ENCODE results near the gene ZNF692.
A peak's percentile ranks its signal among the peaks of the same experiment; 100 is the strongest.

Gene ZNF692

DNA sequence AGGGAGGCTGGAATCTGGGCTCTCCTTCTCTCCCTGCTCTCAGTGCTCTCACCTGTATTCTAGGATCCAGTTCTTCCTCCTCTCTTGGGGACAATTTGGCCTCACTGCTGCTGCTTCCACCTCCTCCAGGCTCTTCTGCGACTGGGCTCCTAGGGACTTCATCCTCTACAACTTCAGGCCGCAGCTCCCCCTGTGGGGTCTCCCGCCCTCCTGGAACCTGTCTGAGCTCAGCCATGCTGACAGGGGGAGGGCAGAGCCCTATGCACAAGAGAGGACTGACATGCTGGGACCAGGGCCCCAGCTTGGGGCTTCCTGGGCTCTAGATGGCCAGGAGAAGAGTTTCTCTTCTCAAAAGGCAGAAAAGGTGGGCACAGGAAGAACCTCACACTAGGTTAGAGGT lies 34.2 kb downstream of the ZNF692 start:
- DNase-seq = no peak

DNA sequence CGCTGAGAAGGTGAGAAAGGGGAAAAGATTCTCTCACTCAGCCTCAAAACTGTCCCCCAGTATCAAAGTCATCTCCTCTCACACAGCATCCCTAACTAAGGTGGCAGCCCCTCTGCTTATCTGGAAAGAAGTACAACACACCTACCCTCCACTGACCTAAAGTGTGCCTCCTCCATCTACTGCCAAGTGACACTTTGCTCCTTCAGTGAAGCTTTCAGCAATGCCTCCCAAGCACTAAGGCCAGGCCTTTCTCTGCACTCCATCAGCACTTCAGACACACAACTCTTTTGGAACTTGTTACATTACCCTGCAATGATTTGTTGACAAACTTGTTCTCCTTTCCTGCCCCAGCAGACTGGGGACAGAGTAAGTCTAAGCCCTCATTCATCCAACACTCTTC lies 34.6 kb downstream of the ZNF692 start:
- DNase-seq = no peak

DNA sequence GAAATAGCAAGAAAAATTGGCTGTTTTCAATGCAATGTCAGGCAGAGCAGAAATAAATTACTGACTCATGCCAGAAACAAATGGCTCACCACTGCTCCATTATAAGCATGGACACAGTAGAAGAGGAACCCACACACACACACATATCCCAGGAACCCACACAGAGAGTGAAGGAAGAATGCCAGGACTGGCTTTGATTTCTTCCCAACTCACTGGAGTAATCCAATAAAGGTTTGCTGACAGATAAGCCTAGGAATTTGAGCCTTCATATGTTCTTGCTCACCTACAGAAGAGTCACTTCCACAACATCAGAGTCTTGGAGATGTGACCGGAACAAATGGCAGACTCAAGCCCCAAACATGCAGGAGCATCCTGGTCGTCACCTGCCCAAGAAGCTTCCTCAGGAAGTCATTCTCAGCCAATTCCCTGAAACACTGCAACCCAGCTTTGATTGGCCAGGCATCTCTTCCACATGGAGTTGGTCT lies 35.3 kb downstream of the ZNF692 start:
- peak; percentile 34 to 65 (median 58) for DNase-seq

DNA sequence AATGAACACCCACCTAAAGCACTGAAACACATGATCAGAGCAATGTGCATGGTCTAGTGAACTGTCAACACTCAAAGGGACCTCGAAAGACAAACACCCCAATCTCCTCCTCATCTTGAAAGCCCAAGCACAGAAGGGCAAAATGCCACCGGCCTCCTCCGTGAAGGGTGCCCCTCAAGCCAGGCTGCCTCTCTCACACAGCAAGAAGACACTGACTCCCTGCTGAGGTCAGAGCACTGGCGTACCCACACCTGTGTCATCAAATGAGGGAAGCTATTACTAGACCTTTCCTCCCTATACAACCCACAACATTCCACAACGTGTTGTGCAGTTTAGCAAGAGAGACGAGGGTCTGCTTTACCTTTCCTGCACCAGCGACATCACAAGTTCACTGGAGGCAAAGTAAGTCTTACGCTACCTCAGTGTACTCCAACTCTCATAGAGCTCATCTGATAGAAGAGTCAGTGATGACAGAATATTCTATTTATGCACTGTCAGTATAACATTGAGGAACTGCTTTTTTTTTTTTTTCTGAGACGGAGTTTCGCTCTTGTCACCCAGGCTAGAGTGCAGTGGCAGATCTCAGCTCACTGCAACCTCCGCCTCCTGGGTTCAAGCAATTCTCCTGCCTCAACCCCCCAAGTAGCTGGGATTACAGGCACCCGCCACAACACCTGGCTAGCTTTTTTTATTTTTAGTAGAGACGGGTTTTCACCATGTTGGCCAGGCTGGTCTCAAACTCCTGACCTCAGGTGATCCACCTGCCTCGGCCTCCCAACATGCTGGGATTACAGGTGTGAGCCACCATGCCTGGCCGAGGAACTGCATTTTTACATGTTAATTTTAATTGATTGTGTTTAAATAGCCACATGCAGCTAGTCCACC lies 36.5 kb downstream of the ZNF692 start:
- peak; percentile 65 to 89 (median 89) for DNase-seq

DNA sequence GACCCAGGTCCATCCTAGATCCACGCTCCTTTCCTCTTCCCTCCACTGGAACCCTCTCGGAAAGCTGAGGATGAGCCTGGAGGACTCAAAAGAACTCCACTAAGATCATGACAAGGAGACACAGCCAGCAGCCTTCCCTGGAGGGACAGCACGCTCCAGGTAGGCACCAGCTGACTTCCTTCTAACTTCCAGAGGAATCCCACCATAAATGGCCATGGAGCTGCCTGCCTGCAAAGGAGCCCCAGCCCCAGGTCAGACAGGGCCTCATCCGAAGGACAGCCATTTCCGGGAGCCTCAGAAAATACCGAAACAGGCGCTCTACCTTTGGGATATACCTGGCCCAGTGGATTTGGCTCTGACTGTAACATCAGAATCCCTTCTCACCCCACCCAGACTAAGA lies 37.2 kb downstream of the ZNF692 start:
- DNase-seq = no peak

DNA sequence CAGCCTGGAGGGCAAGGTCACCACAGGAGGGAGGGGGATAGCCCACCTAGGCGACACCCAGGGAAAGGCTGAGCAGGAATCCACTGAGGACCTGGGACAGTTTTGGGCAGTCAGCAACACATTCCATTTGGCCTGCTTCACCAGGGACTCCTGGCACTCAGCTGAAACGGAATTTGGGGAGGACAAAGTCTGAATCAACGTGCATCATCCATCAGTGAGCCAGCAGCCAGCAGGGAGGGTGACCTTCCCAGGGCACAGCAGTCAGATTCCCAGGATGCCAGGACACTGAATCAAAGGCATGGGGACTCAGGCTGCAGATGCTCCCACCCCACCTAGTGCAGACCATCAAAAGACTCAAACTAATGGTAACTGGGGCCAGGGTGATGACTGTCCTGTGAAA lies 37.8 kb downstream of the ZNF692 start:
- DNase-seq = no peak

DNA sequence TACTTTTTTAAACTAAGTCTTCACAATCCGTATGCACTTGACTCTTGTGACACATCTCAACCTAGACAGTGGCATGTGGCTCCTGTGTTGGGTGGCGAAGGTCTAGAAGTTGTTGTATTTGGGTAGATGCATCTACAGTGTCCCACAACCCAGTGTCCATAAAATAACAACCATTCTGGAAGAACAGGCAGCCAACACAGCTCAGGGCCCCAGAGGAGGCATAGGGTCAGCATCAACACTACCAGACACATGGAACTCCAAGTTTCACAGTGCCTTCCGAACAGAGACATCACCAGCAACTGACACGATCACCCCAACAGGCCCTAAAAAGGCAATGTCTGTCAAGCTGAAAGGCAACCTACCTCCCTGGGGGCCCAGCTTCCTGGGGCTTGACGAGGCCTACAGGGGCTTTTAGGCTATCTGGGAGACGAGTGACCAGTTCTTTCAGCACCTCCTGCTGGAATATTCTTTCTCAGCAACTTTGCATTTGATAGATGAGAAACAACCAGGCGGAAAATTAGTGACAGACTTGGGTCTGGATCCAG lies 38.8 kb downstream of the ZNF692 start:
- DNase-seq = no peak

DNA sequence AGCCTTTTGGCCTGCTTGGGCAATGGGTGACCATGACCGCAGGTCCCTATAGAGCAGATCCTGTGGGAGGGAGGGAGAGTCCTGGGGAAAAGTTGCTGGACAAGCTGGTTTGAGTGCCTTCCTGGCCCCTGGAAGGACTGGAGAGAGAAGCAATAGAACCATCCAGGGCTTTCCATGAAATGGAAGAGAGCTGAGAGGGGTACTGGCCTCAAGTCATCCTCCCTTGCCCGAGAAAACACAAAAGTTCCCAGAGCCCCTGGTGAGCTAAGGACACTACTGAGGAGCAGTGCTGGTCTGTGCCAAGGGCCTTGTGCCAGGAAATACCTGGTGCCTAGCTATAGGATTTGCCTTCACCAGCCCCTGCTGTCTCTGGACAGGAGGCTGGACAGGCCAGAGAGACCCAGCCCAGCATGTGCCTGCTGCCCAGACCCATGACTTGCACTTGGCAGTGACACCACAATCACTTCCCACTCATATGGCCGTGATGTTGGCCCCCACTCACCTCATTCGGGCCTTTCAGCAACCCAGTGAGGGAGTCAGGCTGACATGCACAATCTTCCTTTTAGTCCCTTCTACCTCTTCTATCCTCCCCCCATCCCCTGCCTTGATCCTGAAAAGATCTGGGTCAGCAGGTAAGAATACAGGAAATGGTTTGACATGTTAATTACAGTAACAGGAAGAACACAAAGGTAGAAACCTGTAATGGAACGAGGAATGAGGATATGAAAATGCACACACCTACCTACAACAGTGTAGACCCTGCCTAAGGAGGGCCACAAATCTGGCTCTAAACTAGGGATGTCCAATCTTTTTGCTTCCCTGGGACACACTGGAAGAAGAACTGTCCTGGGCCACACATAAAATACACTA lies 40.1 kb downstream of the ZNF692 start:
- DNase-seq = peak in 1 of 3 donors; percentile 24

DNA sequence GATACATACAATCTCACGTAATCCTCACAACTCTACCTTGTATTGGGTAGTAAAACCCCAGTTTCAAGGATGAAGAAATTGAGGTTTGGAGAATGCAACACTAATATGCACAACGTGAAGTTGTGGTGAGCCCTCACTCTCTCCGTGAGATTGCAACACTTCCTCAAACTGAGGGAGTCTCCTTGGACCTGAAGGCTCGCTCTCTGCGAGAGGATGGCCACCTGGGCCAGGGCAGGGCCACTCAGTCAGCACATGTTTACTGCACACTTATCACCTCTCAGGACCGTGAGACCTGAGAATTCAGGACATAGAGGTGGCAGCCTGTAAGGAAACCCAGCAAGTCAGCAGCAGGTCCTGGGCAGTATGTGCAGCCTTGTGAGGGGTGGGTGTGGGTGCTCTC lies 41.8 kb downstream of the ZNF692 start:
- DNase-seq = peak; percentile 51 to 56 (median 52)

DNA sequence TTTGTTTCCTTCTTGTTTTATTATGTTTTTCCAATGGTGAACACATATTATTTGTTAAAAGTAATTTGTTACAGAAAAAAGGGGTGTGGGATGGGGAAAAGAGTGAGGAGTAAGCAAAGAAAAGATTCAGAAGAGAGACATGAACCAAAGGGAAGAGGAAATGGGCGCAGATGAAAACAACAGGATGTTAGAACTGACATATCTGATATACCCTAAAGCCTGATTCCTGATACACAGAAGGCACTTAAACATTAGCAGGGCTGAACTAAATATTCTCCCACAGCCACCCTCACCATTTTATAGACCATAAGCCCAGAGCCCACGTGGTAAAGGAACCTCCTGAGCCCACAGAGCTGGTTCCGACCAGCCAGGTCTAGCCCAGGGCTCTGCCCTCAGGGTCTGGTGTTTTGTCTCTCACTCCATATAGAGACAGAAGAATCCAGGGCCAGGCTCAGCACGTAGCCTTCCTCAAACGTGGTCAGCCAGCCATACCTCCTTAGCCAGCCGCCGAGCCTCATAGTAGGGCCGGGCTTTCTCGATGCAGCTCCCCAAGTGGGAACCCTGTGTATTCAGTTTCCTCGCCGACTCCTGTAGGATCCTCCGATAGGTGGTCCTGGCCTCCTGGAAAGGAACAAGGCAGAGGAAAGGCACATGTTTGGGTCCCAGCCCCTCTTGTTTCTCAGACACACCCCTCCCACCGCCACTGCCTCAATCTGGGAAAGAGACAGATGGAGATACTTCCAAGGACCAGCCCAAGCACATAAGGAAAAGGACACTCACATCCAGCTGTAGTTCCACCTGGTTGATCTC lies 42.6 kb downstream of the ZNF692 start:
- no peak for DNase-seq

DNA sequence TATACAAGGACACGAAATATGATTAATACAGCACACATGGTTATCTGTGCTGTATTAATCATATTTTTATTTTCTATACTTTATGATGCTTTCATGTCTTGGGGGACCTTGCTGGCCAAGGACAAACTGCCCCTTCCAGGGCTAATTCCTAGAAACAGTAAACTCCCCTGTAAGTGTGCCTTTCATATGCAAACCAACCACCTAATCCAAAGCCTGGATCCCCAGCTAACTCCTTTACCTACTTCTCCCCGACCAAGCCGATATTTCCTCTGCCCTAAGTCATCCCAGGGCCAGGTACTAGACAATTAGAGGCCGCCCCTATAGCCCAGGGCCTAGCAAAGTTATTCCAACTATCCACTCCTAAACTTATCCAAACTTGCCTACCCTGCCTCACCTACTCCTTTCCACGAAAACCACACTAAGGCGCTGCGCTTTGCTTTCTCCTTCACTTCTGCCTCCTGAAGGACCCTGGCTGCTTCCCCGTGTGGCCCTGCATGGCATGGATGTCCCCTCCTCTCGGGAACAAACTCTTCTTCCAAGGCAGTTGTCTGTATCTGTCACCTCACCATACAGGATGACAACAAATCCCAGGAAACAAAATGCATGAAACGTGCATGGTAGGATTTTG lies 43.4 kb downstream of the ZNF692 start:
- DNase-seq = no peak

DNA sequence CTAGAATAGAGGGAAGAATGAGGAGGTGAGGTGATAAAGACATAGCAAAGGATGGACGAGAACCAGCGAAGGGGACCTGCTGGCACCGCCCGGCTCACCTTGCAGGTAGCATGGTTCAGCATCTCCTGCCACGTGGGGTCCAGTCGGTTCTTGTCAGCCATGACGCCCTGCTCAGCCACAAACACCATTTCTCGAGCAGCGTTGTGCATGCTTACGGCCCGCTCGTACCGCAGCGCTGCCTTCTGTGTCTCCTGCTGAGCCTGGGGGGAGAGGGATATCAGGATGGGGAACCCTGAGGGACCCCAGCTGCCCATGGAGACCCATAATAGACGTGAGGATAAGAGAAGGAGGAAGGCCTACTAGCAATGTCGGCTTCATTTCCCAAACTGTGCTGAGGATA lies 44.5 kb downstream of the ZNF692 start:
- DNase-seq = no peak

DNA sequence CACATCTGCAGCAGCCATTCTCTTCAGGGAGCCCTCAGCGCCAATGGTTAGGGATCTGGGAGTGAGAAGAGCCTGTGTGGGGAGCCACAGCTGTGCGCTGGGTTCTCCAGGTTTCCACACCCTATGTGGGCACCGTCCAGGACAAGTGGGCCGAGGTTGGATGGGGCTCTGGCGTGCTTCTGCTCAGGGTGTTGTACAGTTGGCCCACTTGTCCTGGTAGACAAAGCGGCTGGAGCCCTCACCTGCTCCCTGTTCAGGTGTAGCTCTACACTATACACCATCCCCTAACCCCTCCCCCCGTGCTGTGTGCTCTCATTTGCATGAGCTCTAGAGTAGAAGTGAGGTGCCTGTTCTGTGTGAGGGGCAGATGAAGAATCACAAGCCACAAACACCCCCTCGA lies 45.3 kb downstream of the ZNF692 start:
- DNase-seq = no peak

DNA sequence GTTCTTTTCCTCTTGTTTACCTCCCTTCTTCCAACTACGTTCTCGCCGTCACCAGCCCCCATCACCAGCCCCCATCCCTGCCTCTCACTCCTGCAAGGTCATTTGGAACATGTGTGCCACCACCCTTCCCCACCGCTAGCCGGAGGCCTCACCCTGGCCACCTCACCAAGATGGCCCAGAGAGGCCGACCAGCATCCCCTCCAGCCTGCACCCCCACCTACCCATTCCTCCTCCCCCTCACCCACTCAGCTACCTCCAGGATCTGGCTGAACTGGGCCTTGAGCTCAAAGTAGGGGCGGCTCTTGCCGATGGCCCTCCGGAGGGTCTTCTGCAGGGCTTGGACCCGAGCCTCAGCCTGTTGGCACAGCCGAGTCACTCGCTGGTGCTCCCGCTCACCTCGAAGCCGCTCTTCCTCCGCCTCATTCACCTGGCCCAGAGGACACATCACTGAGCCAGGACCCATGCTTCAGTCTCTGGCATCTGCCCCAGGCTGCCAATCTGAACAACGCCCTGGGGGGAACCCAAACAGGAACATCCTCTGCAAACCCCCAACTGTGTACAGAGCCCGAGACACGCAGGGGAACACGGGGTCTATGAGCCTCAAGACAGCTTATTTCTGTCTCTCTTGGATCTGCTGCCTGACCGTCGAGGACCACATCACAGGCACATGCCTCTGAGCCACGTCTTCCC lies 46.0 kb downstream of the ZNF692 start:
- DNase-seq = no peak

DNA sequence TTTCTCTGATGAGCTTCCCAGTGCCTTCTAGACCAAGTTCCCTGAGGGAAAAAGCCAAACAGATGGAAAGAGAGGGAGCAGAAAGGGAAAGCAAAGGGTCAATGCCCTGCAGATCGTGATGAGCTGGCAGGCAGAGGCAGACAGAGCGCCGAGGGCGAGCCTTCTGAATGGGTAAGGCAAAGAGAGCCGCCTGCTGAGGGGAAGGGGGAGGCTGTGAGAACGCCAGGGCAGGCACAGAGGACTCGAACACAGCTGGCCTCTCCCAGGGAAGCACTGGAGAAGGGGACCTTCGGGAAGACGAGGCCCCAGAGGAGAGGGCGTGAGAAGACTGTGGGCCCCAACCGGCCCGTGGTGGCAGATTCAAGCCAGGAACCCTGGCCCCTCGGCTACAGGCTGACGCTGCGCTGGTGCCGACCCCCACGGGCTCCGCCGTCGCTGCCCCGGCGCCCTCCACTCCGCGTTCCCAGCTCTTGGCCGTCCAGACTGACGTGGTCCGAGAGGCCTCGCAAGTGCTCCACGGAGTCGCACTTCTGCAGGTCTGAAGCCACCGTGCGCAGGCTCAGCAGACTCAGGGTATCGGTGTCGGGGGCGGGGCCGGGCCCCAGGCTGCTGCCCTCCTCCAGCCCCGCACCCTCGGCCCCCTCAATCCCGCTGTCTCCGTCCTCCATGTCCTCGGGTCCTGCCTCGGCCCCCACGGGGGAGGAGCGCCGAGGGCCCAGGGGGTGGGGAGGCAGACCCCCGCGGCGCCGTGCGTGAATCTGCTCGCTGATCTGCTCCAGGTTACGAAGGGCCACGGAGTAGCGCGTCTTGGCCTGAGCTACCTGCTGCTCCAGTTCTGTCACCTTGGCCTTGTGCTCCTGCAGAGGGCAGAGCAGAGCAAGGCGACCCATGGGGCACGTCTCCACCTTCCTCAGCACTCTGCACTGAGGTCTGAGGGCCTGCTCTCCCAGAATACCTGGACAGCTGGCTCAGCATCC lies 47.1 kb downstream of the ZNF692 start:
- no peak for DNase-seq

DNA sequence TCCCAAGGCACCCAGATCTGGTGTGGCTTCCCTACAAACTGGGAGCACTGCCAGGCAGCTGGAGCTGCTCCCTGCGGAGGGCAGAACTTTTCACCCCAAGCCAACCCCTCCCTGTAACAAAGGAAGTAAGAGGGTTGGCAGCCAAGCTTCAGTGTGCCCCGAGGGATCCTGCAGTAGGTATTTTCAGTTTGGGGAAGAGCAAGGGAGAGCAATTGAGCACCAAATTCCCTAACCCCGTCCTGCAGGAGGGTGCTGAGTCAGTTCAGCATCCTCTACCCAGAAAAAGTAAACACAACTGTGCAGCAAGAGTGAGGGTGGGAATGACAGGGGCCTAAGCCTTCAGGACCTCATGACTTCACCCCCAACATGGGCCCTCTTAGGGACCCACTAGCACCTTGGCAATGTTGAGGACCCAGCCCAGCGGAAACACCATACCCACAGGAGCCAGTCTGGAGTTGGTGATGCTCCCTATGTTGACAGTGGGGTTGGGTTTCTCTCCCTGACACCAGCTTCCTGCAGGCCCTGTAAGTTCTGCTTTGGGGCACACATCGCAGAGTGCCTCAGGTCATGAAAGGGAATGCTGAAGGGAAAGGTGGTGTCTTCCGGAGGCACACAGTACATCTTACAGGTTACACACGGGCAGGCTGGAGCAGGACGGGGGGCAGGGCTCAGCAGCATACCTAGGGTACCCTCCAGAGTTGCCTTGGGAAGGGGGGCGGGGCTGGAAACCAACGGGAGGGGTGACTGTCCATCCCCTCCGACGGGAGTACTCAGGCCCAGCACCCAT lies 48.0 kb downstream of the ZNF692 start:
- no peak for DNase-seq

DNA sequence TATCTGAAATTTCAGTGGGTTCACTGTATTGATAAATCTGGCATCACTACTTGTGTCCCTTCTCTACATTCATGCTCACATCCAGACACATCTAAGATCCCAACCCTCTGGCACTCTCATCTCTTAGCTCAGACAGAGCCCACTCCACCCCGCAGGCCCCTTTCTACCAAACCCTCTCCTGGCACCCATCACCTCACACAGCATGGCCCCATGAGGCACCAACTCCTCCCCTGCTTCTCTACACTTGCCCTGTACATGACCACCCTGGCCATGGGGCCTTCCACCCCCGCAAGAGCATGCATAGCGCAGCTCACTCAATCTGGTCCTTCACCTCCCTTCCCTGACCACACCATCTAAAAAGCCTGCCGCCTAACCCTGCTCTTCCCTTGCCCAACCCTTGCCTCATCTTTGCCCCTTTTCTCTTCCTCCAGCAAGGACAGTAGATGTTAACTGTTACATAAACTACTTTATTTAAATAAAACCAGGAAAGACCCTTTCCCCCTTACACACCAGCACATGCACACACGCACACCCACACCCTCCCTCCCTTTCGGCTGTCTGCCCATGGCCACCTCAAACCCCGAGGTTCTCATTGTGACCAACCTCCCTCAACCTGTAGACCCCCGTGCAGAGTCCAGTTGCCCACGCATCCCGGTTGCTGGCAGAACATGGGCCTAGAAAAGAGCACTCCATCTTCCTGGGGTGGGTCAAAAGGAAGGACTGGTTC lies 48.7 kb downstream of the ZNF692 start:
- DNase-seq = no peak

DNA sequence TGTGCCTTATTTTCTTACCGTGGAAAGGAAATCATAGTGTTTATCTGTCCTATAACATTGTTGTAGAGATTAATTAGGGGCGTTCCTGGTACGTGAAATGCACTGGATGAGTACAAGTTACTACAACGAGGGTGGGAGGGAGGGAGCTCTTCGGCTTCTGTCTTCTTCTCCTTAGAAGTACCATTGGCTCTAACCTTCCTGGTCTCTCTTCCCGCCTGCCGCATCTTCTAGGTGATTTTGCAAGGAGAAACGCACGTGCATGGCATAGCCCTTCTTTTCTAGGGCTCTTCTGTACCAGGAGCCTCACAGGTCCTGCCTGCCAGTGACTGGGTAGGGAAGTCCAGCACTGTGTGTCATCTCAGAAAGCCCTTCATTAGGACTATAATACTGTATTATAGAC lies 50.0 kb downstream of the ZNF692 start:
- no peak for DNase-seq
